Osteocyte (in vitro differentiated cells): Measurements from ENCODE around the gene MAPKAPK3. TPM values are rescaled to one million over a fixed set of nuclear protein-coding genes. Genes with fewer than 3 reads are reported as not detected.

ENCODE experiments used
- DNase-seq: peaks from one replicate; pipeline ENCODE4 v3.0.0; 2021; ENCODE audit warnings: mixed read lengths; ENCODE audit not compliant: unreplicated experiment; ENCODE audit errors: extremely low spot score
- H3K27ac Mint-ChIP-seq: one replicate; pipeline ENCODE4 v1.8.0; 2021; ENCODE audit warnings: mild to moderate bottlenecking, mixed read lengths; ENCODE audit not compliant: unreplicated experiment
- H3K27me3 Mint-ChIP-seq: one replicate; pipeline ENCODE4 v1.8.0; 2021; ENCODE audit warnings: mixed read lengths; ENCODE audit not compliant: unreplicated experiment
- H3K36me3 Mint-ChIP-seq: one replicate; pipeline ENCODE4 v1.8.0; 2021; ENCODE audit warnings: mixed read lengths; ENCODE audit not compliant: unreplicated experiment
- H3K4me1 Mint-ChIP-seq: one replicate; pipeline ENCODE4 v1.8.0; 2021; ENCODE audit warnings: mixed read lengths; ENCODE audit not compliant: unreplicated experiment
- H3K4me3 Mint-ChIP-seq: one replicate; pipeline ENCODE4 v1.8.0; 2021; ENCODE audit warnings: mild to moderate bottlenecking, moderate library complexity, mixed read lengths; ENCODE audit not compliant: unreplicated experiment
- H3K9me3 Mint-ChIP-seq: one replicate; pipeline ENCODE4 v1.8.0; 2021; ENCODE audit warnings: mixed read lengths; ENCODE audit not compliant: unreplicated experiment
- CTCF ChIP-seq: fragments of 200-600 bp; sonication (generic); IDR thresholded peaks from 2 replicates; pipeline ENCODE4 v1.5.0; 2021; ENCODE audit warnings: antibody characterized with exemption, mild to moderate bottlenecking, moderate library complexity
- total RNA-seq: library from RNA; stranded (reverse); gene quantifications from 2 replicates; pipeline ENCODE4 v1.2.1, GENCODE V29; 2021

Gene MAPKAPK3
- total RNA-seq, 1 donor from 2014 or later = 24.8 TPM

- Mint-ChIP-seq H3K4me3 (peak overlapping the region; percentile 82), H3K4me1 (peaks cover 22% of the 10 kb centered on the region), H3K9me3 (no peaks in the 10 kb centered on the region), H3K27me3 (no peaks in the 10 kb centered on the region), H3K27ac (peak overlapping the region; percentile 43), H3K36me3 (no peaks in the 10 kb centered on the region)
- no peak for TF ChIP-seq CTCF
- no peak for DNase-seq
Measured at GRCh38 chr3:50612234-50612882, 4.6 kb upstream of the MAPKAPK3 start.

GRCh38 chr3:50612970-50613846 is 3.7 kb upstream of the MAPKAPK3 start:
- H3K27ac Mint-ChIP-seq = no peak overlapping the region
- no peaks in the 10 kb centered on the region for H3K27me3 Mint-ChIP-seq
- peak overlapping the region; percentile 82 for H3K4me3 Mint-ChIP-seq
- TF ChIP-seq CTCF = no peak
- no peaks in the 10 kb centered on the region for H3K36me3 Mint-ChIP-seq
- no peak for DNase-seq
- H3K4me1 Mint-ChIP-seq = peaks cover 27% of the 10 kb centered on the region
- no peaks in the 10 kb centered on the region for H3K9me3 Mint-ChIP-seq

GRCh38 chr3:50615190-50615589 is 1.8 kb upstream of the MAPKAPK3 start:
- H3K4me1 Mint-ChIP-seq = peaks cover 27% of the 10 kb centered on the region
- no peaks in the 10 kb centered on the region for H3K36me3 Mint-ChIP-seq
- no peaks in the 10 kb centered on the region for H3K27me3 Mint-ChIP-seq
- no peak overlapping the region for H3K27ac Mint-ChIP-seq
- TF ChIP-seq CTCF = no peak
- no peak for DNase-seq
- no peaks in the 10 kb centered on the region for H3K9me3 Mint-ChIP-seq
- H3K4me3 Mint-ChIP-seq = no peak overlapping the region

GRCh38 chr3:50616003-50616769 is 765 bp upstream of the MAPKAPK3 start:
- Mint-ChIP-seq H3K9me3 (no peaks in the 10 kb centered on the region), H3K27ac (peak overlapping the region; percentile 90), H3K27me3 (no peaks in the 10 kb centered on the region), H3K36me3 (no peaks in the 10 kb centered on the region), H3K4me1 (peaks cover 22% of the 10 kb centered on the region), H3K4me3 (peak overlapping the region; percentile 86)
- peak; percentile 98 for TF ChIP-seq CTCF
- peak; percentile 93 for DNase-seq
